Mucosa of descending colon (tissue), 3 donors: ENCODE data around the gene HAPLN1. TPM values are rescaled to one million over a fixed set of nuclear protein-coding genes. Genes with fewer than 3 reads are reported as not detected.

Source experiments
- ATAC-seq: fragments of 200-7000 bp; cut with Tn5 transposase; one replicate; pipeline ENCODE4 v1.9.1; 2020; ENCODE audit warnings: mild to moderate bottlenecking, moderate library complexity
- DNase-seq, 3 donors: peaks; one replicate each; pipeline ENCODE4 v3.0.0-alpha.2; 2020
- H3K36me3 ChIP-seq: fragments of 200-600 bp; one replicate; pipeline ENCODE4 v1.8.0; 2021; ENCODE audit warnings: low read depth, mild to moderate bottlenecking
- H3K4me1 ChIP-seq: fragments of 200-600 bp; one replicate; pipeline ENCODE4 v1.8.0; 2021; ENCODE audit warnings: low read depth, mild to moderate bottlenecking
- H3K4me3 ChIP-seq: fragments of 200-600 bp; one replicate; pipeline ENCODE4 v1.8.0; 2021; ENCODE audit warnings: mild to moderate bottlenecking
- H3K9me3 ChIP-seq: fragments of 200-600 bp; one replicate; pipeline ENCODE4 v1.8.0; 2021; ENCODE audit warnings: mild to moderate bottlenecking
- CTCF ChIP-seq: fragments of 200-600 bp; IDR thresholded peaks from one replicate; pipeline ENCODE4 v1.8.0; 2022; ENCODE audit warnings: antibody characterized with exemption, mild to moderate bottlenecking
- intact Hi-C, 2 donors: fragments of 100-400 bp; cut with DNase I in 1 of 2; cut with micrococcal nuclease in 1 of 2; formaldehyde crosslinking; loops; one replicate each; pipeline versions ENCODE4 v1.11.0 to v1.11.1; 2022; cut with DNase I, micrococcal nuclease
- total RNA-seq, 3 donors: library from RNA; stranded (reverse); fragmentation: NEBNext Ultra II Directional in 2 of 3; extraction: Animal tissue kit (Norgen Biotek cat#: 25700) in 2 of 3; gene quantifications; one replicate each; pipeline versions ENCODE4 v1.2.1 to v1.2.4, GENCODE V29; 2021 to 2023
- donor health status: DM: no; HTN: no; CAD: no; lungs with moderate emphysema.
- donor health status: DM: no; HTN: no; CAD: no.
- donor health status: DM: no; HTN: yes; CAD: no.

The HAPLN1 gene
- total RNA-seq, 3 donors from 2014 or later, result 0.93 to 9.6 (median 1.5) TPM

- Histone ChIP-seq H3K9me3 (no peaks in the 10 kb centered on the region), H3K4me3 (no peak overlapping the region), H3K4me1 (no peaks in the 10 kb centered on the region), H3K36me3 (no peaks in the 10 kb centered on the region)
- intact Hi-C loops, result no loop called here
- TF ChIP-seq CTCF, result no peak
- ATAC-seq (no peak), DNase-seq (no peak)
Measured at GRCh38 chr5:83703059-83703458, 17.6 kb downstream of the HAPLN1 start.

DNA sequence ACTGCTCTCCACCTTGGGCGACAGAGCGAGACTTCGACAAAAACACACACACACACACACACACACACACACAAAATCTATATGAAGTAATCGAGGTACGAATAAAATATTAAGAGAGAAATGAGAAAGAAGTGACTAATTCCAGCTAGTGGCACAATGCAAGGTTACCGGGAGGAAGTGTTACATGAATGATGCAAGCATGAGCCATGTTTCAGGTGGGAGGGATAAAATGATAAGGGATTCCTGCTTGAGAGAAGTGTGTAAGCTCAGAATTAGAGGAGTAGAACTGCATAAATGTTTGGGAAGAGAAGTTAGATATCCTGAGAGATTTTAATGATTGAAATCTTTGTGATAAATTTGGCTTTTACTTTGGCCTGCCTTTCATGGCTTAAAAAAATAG, 18.8 kb downstream of the HAPLN1 start:
- DNase-seq, result no peak
- TF ChIP-seq CTCF, result no peak
- intact Hi-C loops, result no loop called here
- no peak overlapping the region for H3K4me3 ChIP-seq
- no peak for ATAC-seq
- H3K9me3 ChIP-seq, result no peaks in the 10 kb centered on the region
- H3K4me1 ChIP-seq, result no peaks in the 10 kb centered on the region
- H3K36me3 ChIP-seq, result no peaks in the 10 kb centered on the region

DNA sequence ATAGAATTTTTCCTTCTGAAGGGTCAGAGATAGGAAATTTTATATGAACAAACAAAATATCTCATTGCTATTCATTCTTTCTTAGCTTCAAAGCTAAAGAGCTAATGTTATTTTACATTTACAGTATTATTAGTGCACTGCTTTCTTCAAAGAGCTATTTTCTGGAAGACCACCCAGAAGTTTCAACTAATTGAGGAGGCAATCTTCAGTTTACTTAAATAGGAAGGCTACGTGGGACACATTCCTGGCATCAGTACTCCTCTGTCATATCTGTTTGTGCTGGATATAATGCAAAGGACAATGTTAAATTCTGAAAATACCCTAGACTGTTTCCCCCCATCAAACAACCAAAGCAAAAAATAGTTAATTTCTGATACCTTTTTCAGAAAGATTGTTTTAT, 30.8 kb downstream of the HAPLN1 start:
- Histone ChIP-seq H3K4me1 (no peaks in the 10 kb centered on the region), H3K4me3 (no peak overlapping the region), H3K36me3 (no peaks in the 10 kb centered on the region), H3K9me3 (no peaks in the 10 kb centered on the region)
- intact Hi-C loops, result no loop called here
- no peak for TF ChIP-seq CTCF
- DNase-seq, result no peak
- ATAC-seq, result no peak

- no peak for TF ChIP-seq CTCF
- no peaks in the 10 kb centered on the region for H3K9me3 ChIP-seq
- no peak for ATAC-seq
- no peak for DNase-seq
- no peaks in the 10 kb centered on the region for H3K4me1 ChIP-seq
- no peaks in the 10 kb centered on the region for H3K36me3 ChIP-seq
- no peak overlapping the region for H3K4me3 ChIP-seq
- intact Hi-C loops, result no loop called here
Measured at GRCh38 chr5:83688281-83688680, 32.4 kb downstream of the HAPLN1 start.

GRCh38 chr5:83687124-83687619, 33.5 kb downstream of the HAPLN1 start:
- Histone ChIP-seq H3K9me3 (no peaks in the 10 kb centered on the region), H3K36me3 (no peaks in the 10 kb centered on the region), H3K4me1 (no peaks in the 10 kb centered on the region), H3K4me3 (no peak overlapping the region)
- intact Hi-C loops, result no loop called here
- TF ChIP-seq CTCF, result no peak
- DNase-seq, result no peak
- ATAC-seq, result no peak

GRCh38 chr5:83686251-83686650, 34.4 kb downstream of the HAPLN1 start:
- no peak overlapping the region for H3K4me3 ChIP-seq
- no peaks in the 10 kb centered on the region for H3K9me3 ChIP-seq
- H3K4me1 ChIP-seq, result no peaks in the 10 kb centered on the region
- intact Hi-C loops, result no loop called here
- no peaks in the 10 kb centered on the region for H3K36me3 ChIP-seq
- no peak for DNase-seq
- ATAC-seq, result no peak
- TF ChIP-seq CTCF, result no peak
